GM10266 (cell line): Measurements from ENCODE around the gene HOXD13.

Experiments
- DNase-seq: peaks from one replicate; pipeline ENCODE4 v3.0.0; 2012; ENCODE audit errors: extremely low spot score
- TF ChIP-seq, protein P1 (sequence below): IDR thresholded peaks from 2 replicates; pipeline ENCODE4 v1.5.1; 2012; ENCODE audit warnings: mild to moderate bottlenecking, low read depth; ENCODE audit not compliant: control insufficient read depth, insufficient read depth; ENCODE audit errors: missing control alignments

HOXD13 gene

DNA sequence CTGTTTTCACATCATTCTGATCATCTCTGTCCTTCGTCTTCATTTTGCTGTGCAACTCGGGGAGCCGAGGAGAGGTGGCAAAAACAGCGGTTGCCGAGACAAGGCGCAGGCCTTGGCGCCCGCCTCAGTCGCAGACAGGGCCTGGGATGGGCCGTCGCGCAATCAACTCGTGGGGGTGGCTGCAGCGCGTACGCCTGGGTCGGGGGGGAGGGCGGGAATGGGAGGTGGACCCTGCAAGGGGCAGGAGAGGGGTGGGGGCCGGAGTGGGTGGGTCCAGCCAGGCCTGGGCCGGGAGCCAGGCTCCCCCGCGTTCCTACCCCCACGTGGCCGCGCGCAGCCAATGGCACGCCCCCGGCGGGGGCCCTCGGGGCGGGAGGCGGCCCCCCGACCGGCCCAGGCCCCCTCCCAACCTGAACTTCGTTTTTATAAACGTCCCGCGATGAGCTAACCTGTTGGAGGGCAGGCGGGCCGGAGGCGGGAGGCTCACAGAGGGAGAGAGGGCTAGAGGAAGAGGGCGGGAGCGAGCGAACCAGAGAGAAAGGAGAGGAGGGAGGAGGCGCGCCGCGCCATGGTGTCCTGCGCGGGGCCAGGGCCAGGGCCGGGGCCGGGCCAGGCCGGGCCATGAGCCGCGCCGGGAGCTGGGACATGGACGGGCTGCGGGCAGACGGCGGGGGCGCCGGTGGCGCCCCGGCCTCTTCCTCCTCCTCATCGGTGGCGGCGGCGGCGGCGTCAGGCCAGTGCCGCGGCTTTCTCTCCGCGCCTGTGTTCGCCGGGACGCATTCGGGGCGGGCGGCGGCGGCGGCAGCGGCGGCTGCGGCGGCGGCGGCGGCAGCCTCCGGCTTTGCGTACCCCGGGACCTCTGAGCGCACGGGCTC lies at the start of gene HOXD13:
Gene HOXD13 (plus strand): TSS at position 452 of the 875 bp plus-strand sequence. CDS start 170 bp downstream, at position 622.
- TF ChIP-seq, protein P1, sequence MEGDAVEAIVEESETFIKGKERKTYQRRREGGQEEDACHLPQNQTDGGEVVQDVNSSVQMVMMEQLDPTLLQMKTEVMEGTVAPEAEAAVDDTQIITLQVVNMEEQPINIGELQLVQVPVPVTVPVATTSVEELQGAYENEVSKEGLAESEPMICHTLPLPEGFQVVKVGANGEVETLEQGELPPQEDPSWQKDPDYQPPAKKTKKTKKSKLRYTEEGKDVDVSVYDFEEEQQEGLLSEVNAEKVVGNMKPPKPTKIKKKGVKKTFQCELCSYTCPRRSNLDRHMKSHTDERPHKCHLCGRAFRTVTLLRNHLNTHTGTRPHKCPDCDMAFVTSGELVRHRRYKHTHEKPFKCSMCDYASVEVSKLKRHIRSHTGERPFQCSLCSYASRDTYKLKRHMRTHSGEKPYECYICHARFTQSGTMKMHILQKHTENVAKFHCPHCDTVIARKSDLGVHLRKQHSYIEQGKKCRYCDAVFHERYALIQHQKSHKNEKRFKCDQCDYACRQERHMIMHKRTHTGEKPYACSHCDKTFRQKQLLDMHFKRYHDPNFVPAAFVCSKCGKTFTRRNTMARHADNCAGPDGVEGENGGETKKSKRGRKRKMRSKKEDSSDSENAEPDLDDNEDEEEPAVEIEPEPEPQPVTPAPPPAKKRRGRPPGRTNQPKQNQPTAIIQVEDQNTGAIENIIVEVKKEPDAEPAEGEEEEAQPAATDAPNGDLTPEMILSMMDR: no peak
- DNase-seq: peak; percentile 31

DNA sequence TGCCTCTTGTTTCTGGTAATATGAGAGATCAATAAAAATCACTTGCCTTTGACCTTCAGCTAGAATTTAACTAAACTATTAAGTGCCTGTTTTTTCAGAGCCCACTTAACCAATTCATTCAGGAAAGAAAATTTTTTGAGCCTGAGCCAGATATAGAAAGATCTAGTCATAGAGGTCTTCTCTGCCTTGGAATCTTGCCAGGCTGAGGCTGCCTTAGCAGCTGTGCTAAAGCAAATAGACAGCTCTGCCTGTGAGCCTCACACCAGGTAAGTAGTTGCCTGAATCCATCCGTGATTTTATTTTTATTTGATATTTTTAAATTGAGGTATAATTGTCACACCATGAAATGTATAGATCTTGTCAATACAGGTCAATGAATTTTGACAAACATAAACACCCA lies 36.1 kb upstream of the HOXD13 start:
- no peak for DNase-seq

DNA sequence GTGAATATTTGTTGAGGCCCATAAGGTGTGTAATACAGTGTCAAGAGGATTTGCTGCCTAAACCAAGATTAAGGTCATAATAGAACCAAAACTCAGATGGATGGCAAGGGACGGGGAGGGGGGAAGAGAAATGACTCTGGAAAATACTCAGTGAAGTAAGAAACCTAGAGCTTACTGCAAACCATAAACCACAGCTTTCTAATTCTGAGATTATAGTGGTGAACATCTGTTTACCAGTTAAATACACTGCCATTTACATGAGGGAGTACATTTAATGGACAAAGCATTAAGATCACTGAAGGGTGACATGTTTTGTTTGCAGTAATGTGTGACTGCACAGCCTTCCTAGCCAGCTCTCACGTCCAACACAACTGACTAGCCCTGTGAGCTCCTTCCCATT lies 28.6 kb upstream of the HOXD13 start:
- DNase-seq: no peak
- TF ChIP-seq, protein P1: no peak

More for the DNA sequence above, 36.1 kb upstream of the HOXD13 start:
- TF ChIP-seq, protein P1: no peak

DNA sequence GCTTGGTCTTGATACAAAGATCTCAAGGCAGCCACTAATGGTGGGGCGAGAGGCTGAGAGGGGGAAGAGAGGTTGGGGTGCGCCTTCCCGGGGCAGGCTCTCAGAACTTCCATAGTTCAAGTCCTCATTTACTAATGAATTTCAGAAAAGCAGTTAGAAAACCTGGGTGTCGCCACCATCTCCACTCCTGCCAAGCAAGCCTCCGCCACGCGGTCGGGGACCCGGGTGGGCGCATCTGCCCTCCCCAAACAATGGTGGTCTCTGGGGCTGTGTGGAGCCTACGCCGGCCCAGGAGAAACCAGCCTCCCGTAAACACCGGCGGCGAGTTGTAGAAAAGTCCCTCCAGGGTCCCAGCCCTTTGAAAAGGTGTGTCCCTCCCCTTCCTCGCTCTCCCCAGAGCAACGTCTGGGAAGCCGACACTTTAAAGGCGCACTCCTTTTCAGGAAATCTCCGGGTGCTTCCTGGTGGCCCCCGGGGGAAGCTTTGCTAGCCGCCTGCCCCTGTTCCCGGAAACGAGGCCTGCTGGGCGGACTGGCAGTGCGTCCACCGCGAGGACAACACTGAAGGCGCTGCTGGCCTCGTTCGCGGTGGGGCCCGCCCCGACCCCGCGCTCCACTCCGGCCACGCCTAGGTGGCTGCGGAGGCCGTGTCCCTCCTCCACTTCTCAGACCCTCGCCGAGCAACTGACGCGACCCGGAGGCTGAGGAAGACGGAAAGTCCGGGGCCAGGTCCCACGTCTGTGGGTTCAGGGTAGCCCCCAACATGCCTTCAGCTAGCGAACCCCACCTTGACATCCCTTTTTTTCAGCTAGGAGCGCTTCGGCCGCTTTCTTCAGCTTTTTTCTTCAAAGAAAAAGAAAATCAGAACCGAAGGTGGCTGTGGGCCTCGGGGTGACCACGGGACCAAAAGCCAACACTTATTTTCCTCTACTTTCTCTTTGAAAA lies 25.6 kb upstream of the HOXD13 start:
- TF ChIP-seq, protein P1: no peak
- no peak for DNase-seq

DNA sequence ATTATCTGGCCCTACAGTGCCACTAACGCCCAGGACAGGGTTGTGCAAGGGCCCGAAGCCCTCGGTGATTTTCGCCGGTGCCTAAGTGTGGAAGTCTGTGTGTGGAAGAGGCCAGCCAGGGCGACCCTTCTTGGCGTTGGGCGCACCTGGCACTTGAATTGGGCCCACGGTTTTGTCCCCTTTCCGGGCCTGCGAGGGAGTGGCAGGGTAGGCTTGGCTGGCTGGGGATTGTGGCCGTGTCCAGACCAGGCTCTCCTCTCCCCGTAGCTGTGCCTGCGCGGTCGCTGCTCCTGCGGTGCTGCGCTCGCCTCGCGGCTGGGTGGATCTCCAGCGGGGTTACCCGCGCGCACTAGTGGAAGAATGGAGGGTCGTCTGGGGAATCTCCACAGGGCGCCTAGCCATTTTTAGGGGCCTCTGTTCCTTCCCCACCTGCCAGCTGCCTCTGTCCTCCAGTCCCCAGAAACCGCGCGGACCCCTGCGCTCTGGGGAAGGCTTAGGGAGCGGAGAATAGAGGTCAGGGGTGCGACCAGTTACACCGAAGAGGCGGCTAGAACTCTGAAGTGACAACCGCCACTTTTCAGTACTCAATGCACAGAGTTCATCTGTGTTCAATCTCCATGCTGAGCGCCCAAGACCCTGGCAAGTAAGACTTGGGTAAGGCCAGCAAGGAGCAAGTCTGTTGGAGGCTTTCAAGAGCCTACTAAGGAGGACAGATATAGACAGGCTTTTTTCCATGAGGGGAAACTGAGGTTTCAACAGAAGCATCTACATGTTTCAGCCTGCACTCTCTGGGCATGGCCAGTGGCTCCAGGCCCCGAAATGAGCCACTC lies 24.7 kb upstream of the HOXD13 start:
- TF ChIP-seq, protein P1: no peak
- no peak for DNase-seq

DNA sequence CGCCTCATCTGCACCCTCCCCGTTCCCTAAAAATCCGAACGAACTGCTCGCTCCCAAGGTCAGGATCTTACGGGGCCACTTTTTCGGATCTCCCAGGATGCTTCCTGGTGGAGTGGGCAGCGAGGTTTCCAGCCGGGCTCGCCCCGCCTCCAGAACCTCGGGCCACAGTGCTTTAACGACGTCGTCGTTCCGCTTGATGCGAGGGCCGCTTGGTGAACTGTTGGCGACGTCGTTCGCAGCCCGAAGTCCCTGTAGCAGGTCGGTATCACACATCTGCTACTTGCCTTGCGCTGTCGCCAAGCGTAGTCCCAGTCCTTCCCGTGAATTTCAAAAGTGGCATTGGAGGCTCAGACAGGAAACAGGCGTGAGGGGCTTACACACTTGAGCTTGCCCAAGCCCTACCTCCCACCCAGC lies 24.1 kb upstream of the HOXD13 start:
- DNase-seq: no peak
- TF ChIP-seq, protein P1: no peak
